Measurements from ENCODE around the gene PRKCE.

The PRKCE gene

GRCh38 chr2:45634223-45634622 lies 17.3 kb upstream of the PRKCE start:
- DNase-seq = no peak

DNA sequence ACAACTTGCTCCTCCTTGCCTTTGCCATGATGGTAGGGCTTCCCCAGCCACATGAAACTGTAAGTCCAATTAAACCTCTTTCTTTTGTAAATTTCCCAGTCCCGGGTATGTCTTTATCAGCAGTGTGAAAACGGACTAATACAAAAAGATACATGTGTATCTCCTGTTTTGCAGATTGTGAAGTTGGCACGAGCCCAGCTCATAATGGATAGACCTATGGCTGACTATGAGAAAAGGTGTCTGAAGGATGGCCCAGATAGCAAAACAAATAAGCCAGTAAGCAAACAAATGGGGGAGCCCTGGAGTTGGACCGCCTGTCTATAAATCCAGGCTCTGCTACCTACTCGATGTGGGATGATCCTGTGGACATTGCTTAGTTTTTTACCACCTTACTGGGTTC lies 15.5 kb upstream of the PRKCE start:
- DNase-seq = no peak

DNA sequence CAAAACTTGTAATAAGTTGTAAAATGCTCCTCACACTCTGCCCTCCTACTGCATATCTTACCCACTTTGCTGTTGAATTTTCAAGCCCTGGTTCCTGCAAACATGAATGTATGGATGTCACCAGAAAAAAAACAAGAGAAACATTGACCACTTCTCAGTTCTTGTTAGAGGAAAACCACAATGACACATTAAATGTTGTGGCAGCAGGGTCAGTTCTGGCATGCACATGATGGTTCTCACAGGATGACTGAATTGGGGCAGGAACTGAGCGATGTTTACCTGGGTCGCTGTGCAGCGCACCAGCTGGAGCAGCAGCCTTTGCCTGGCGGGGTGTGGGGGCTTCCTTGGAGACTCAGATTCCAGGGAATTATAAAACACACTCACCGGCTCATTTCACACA lies 14.0 kb upstream of the PRKCE start:
- DNase-seq = peak; percentile 65 to 80 (median 74)

GRCh38 chr2:45640576-45640975 lies 10.9 kb upstream of the PRKCE start:
- DNase-seq = no peak

DNA sequence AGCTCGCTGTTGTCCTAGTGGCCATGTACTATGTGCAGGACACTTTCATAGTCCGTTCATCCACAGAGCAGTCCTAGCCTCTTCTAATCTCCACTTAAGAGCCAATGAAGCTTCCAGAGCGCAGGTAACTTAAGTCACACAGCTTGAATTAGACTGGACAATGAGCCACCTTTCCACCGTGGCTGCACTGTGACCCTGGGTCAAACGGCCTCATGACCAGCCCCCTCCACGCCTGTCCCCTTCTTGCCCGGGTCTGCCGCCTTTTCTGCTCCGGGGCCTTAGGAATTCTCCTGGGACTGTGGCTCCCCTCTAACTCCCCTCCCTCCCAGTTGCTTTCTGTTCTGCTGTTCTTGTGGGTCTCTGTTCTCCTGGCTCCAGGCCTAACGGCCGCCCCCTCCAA lies 8.4 kb upstream of the PRKCE start:
- peak in 1 of 3 donors; percentile 33 for DNase-seq

GRCh38 chr2:45643543-45644542 lies 7.6 kb upstream of the PRKCE start:
- DNase-seq = peak; percentile 77 to 92 (median 90)

DNA sequence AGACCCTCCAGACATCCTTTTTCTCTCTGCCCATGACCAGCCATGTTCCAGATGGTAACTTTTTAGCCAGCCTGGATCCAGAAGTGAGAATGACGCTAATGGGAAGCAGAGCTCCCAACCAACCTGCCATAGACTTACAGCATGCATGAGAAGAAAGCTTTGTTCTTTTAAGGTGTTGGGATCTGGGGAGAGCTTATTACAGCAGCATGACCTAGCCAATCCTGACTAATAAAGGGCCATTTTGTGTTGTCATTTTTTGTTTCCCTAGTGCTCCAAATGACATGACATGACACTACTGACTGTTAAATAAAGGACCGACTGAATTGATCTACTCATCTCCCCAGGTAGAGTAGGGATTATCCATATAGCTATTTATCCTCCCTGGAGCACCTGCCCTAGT lies 5.2 kb upstream of the PRKCE start:
- DNase-seq = no peak

- no peak for DNase-seq
These were observed 4.1 kb upstream of the PRKCE start for GRCh38 chr2:45647356-45647755.

DNA sequence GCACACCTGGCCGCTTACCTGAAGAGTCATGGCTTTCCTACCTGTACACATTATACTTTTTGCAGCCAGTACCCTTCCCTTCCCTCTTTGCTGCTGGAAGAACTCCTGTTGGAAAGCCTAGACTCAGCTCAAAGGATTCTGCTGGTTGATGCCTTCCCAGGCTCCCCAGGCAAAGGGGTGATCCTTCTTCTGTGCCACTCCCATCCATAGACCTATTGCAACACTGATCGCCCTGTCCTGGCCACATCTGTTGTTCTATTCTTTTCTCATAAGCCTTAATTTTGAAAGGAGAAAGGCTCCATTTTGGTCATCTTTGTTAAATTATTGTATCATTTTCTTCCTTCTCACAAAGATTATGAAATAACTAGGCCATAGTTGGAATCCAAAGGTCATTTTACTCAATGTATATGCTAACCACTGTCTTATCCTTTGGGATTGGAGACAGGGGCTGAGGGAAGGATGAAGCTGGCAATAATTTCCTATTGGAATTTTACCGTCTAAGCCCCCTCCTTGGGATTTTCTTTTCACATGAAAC lies 3.4 kb upstream of the PRKCE start:
- DNase-seq = no peak

- DNase-seq = no peak
These were observed 2.8 kb upstream of the PRKCE start for GRCh38 chr2:45648636-45649035.

- peak in 1 of 3 donors; percentile 19 for DNase-seq
These were observed 2.0 kb upstream of the PRKCE start for GRCh38 chr2:45649462-45649857.

- peak; percentile 84 to 91 (median 84) for DNase-seq
These were observed 1.3 kb upstream of the PRKCE start for GRCh38 chr2:45649858-45650811.

- peak; percentile 94 to 96 (median 96) for DNase-seq
These were observed 542 bp upstream of the PRKCE start for GRCh38 chr2:45650851-45651414.

DNA sequence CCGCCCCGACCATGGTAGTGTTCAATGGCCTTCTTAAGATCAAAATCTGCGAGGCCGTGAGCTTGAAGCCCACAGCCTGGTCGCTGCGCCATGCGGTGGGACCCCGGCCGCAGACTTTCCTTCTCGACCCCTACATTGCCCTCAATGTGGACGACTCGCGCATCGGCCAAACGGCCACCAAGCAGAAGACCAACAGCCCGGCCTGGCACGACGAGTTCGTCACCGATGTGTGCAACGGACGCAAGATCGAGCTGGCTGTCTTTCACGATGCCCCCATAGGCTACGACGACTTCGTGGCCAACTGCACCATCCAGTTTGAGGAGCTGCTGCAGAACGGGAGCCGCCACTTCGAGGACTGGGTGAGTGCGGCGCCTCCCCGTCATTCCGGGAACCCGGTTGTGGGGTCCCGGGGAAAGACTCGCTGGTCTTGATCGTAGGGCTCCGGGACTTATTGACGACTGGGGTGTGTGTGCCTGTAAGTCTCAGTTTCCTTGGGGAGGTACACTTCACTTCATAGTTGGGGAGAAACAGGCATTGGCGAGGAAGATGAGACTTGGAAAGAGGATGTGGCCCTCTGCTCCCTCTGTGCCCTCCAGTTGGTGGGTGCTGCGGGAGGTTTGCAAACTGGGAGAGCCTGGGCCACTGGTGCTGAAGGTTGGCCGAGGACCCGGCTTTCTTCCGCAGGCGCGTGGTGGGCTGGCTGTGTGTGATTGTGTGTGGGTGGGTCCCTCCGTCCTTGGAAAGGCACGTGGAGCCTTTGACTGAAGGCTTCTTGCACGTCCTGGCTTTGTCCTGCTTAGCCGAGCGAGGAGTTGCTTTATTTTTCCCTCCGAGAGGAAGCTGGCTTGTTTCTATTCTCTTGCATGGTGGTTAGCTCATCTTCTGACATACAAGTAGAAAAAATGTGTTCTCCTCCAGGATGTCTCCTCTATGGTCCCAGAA lies 886 bp downstream of the PRKCE start:
- peak; percentile 50 to 54 (median 52) for DNase-seq

DNA sequence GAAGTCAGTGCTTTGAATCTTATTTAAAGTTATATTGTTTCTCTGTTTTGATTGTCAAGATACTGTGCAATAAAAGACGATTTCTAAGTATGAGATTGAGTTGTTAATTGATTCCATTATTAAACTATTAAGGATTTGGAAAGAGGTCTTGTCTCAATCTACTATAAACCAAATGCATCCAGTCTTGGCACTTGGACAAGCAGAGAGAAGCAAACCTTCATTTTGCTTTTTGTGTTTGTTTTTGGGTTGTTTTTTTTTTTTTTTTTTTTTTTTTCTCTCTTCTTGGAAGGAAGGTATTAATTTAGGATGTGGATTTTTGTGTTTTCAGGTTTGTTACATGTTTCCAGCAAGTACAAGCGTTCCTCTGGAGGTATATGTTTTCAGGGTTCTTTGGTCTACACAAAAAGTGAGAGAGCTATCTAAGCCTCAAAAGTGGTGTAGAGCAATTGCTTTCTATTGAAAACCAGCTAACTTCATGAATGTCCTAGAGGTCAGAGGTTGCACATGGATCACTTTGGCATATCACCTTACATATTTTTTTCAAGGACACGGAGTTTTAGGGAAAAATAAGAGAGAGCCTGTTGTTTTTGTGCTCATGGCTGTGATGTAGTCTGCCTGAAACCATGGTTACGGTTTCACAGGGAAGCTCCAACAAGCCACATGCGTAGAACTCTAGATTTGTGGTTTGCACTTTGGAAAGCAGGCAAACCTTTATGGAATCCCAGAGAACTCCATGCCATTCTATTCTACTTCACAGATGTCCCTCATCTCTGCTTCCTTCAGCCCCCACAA lies 1.8 kb downstream of the PRKCE start:
- DNase-seq = no peak

GRCh38 chr2:45654250-45654649 lies 2.8 kb downstream of the PRKCE start:
- DNase-seq = no peak

DNA sequence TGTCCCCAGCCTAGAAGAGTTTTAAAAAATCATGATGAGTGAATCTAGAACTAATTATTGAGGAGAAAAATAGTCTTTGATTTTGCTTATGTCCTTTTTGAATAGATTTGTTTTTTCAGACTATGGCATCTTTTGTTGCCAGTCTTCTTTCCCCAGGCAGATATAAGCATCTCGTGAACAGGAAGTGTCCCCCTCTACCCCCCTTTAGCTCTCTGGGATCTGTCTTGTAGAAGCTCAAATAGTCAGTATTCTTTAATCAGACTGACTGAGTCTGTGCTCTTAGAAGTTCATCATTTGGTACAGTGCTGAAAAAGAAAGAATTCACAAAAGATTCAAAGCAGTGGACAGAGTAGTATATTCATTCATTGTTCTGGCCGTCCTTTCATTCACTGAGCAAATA lies 10.4 kb downstream of the PRKCE start:
- DNase-seq = no peak

GRCh38 chr2:45664635-45665261 lies 13.3 kb downstream of the PRKCE start:
- DNase-seq = no peak

GRCh38 chr2:45668509-45668908 lies 17.0 kb downstream of the PRKCE start:
- no peak for DNase-seq

DNA sequence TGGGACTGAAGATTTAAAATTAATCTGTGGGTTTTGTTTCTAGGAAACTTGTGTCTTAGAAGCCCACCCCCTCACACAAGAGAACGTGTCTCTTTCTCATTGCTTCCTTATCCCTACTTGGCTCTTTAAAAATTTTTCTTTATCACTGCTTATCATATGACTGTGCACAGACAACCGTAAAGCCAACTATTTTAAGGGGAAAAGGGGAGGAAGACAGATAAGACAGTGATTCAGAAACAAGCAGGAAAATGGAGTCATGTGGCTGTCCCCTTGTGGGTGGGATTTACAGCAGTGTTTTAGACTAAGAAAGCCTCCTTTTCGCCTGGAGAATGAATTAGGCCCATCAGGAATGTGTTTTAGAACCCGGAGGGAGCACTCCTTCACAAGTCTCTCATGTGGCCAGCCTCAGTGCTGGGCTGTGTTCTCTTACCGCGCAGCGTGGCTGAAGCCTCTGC lies 17.6 kb downstream of the PRKCE start:
- peak in 1 of 3 donors; percentile 7 for DNase-seq
